ENCODE results near the gene B4GALT1.

GRCh38 chr9:33106827-33107621, 60.1 kb downstream of the B4GALT1 start:
- TF ChIP-seq MAFK (IDR thresholded peaks at IDR 0.05; ENCODE audit: low read depth, low read length) = no peak
- TF ChIP-seq POLR2A (IDR thresholded peaks at IDR 0.05; ENCODE audit: control extremely low read depth in 1 of 2, low read depth in 2 of 2, low read length in 2 of 2) = no peak
- TF ChIP-seq POLR2AphosphoS5 (IDR thresholded peaks at IDR 0.05; ENCODE audit: low read depth, low read length) = no peak
- TF ChIP-seq CTCF (IDR thresholded peaks at IDR 0.05; ENCODE audit: control extremely low read depth in 1 of 3, insufficient read depth in 1 of 3, low read depth in 1 of 3, low read length in 3 of 3) = no peak
- no peak for TF ChIP-seq JUND (IDR thresholded peaks at IDR 0.05; ENCODE audit: low read length)
- no peak for TF ChIP-seq SIN3A (conservative IDR thresholded peaks at IDR 0.05 in 1 of 2, IDR thresholded peaks at IDR 0.05 in 1 of 2; ENCODE audit: low read depth in 1 of 2, low read length in 2 of 2)
- TF ChIP-seq MAX (IDR thresholded peaks at IDR 0.05) = no peak
